H1 (cell line): ENCODE measurements around the gene MTM1. TPM values are rescaled to one million over a fixed set of nuclear protein-coding genes. Genes with fewer than 3 reads are reported as not detected.

Experiments used
- E2F6 ChIP-seq: IDR thresholded peaks from 2 replicates; pipeline ENCODE4 v1.6.1; 2012; ENCODE audit warnings: inconsistent platforms
- GTF2F1 ChIP-seq: IDR thresholded peaks from 2 replicates; pipeline ENCODE4 v1.6.1; 2012; ENCODE audit warnings: low read depth, low read length, improper control_type of control experiment, borderline replicate concordance
- POLR2A ChIP-seq, 2 experiments: IDR thresholded peaks; 1 replicate in 1 of 2; 2 replicates in 1 of 2; pipeline ENCODE4 v1.6.1; 2011; ENCODE audit warnings: low read depth in 2 of 2, low read length in 2 of 2, mild to moderate bottlenecking in 2 of 2; ENCODE audit errors: control extremely low read depth in 1 of 2
- polyA plus RNA-seq, 7 experiments: library from polyadenylated mRNA; depleted of rRNA in 3 of 7; stranded (reverse) in 5 of 7; unstranded in 2 of 7; fragments of >200 nt in 5 of 7; fragments of 200-250 nt in 2 of 7; gene quantifications; 1 replicate in 5 of 7; 2 replicates in 1 of 7; 4 replicates in 1 of 7; pipeline versions ENCODE4 v1.2.1 to v1.2.3, GENCODE V29; 2011 to 2013; ENCODE audit warnings: missing spikeins in 2 of 7, mixed read lengths in 2 of 7
- total RNA-seq: library from RNA; stranded (reverse); fragmentation: NEBNext Ultra II Directional; extraction: Animal tissue kit (Norgen Biotek cat#: 25700); gene quantifications from 2 replicates; pipeline ENCODE4 v1.2.1, GENCODE V29; 2021

The MTM1 gene
- total and polyA plus RNA-seq, 2 of the 8 experiments (the other 6 are each of a cell fraction or from before 2014, with no cell fraction given): 2.3 to 8.4 TPM

GRCh38 chrX:150605603-150606002 is 37.2 kb downstream of the MTM1 start (continued):
- TF ChIP-seq E2F6 (no peak), GTF2F1 (no peak), POLR2A (IDR thresholded peaks at IDR 0.05; ENCODE audit: control extremely low read depth in 1 of 2, low read depth in 2 of 2, low read length in 2 of 2) (no peak)
